HepG2 (cell line): ENCODE data around the gene PAQR5. TPM values are rescaled to one million over a fixed set of nuclear protein-coding genes. Genes with fewer than 3 reads are reported as not detected.

ENCODE experiments used
- ATAC-seq: fragments of 200-7000 bp; cut with Tn5 transposase; 3 replicates; pipeline ENCODE4 v1.9.1; 2020; ENCODE audit warnings: mild to moderate bottlenecking, moderate library complexity
- BruUV-seq: library from RNA; stranded (reverse); fragments of 400-500 nt; replicated peaks from 2 replicates; lab custom pipeline; 2021; lab: Mats Ljungman, UMichigan
- CTCF ChIA-PET: fragments of 300-600 bp; formaldehyde crosslinking; extraction: SDS; loops from one replicate; lab custom pipeline; 2021; ENCODE audit warnings: low total read pairs, inconsistent platforms, low intra/inter-chr PET ratio; lab: Yijun Ruan, JAX
- POLR2A ChIA-PET: fragments of 350-600 bp; sonication (Branson Sonifier 250); formaldehyde crosslinking; loops from one replicate; lab custom pipeline; 2020; ENCODE audit warnings: antibody characterized with exemption, inconsistent platforms; lab: Yijun Ruan, JAX
- DNase-seq: peaks from one replicate; pipeline ENCODE4 v3.0.0-alpha.2; 2015; ENCODE audit warnings: low spot score
- FAIRE-seq: peaks from 3 replicates; lab custom pipeline; 2011; peaks lifted over from hg19 to GRCh38; lab: Jason Lieb, UNC
- H2AFZ ChIP-seq: one replicate; pipeline ENCODE4 v1.6.1; 2011; ENCODE audit warnings: low read length, inconsistent platforms
- H3K27ac ChIP-seq: fragments of 300-600 bp; 3 replicates; pipeline ENCODE4 v1.8.0; 2011; ENCODE audit warnings: mixed run types, mild to moderate bottlenecking, mixed read lengths, low read length, inconsistent platforms; ENCODE audit not compliant: insufficient read depth; ENCODE audit errors: extremely low read length
- H3K27me3 ChIP-seq, 2 experiments: fragments of 200-600 bp in 1 of 2; 2 replicates in 1 of 2; 3 replicates in 1 of 2; pipeline versions ENCODE4 v1.6.0 to v1.8.0; 2011; ENCODE audit warnings: low read length in 2 of 2, mild to moderate bottlenecking in 2 of 2, moderate library complexity in 2 of 2, inconsistent platforms in 1 of 2; ENCODE audit not compliant: insufficient read depth in 2 of 2, control insufficient read depth in 1 of 2
- H3K36me3 ChIP-seq, 2 experiments: fragments of 200-600 bp in 1 of 2; replicated peaks in 1 of 2; 2 replicates in 1 of 2; 3 replicates in 1 of 2; pipeline versions ENCODE4 v1.5.1 to v1.8.0; 2011; ENCODE audit warnings: low read length in 2 of 2, inconsistent platforms in 1 of 2; ENCODE audit not compliant: insufficient read depth in 2 of 2, control insufficient read depth in 1 of 2
- H3K4me1 ChIP-seq: 2 replicates; pipeline ENCODE4 v1.5.1; 2012; ENCODE audit warnings: low read length, inconsistent platforms; ENCODE audit not compliant: insufficient read depth
- H3K4me2 ChIP-seq: 2 replicates; pipeline ENCODE4 v1.6.0; 2011; ENCODE audit warnings: low read depth, low read length, inconsistent platforms
- H3K4me3 ChIP-seq, 3 experiments: fragments of 200-600 bp in 1 of 3; sonication (generic), shearing (Covaris generic) in 1 of 3; replicated peaks in 1 of 3; 2 replicates each; pipeline ENCODE4 v1.5.1; 2011 to 2016; ENCODE audit warnings: low read length in 3 of 3, inconsistent platforms in 2 of 3, low read depth in 2 of 3, mild to moderate bottlenecking in 2 of 3, control low read depth in 1 of 3, mixed read lengths in 1 of 3; ENCODE audit not compliant: insufficient read depth in 1 of 3
- H3K79me2 ChIP-seq: one replicate; pipeline ENCODE4 v1.6.1; 2011; ENCODE audit warnings: low read length, inconsistent platforms; ENCODE audit not compliant: insufficient read depth
- H3K9ac ChIP-seq: 2 replicates; pipeline ENCODE4 v1.6.0; 2011; ENCODE audit warnings: mild to moderate bottlenecking, low read depth, low read length, inconsistent platforms; ENCODE audit not compliant: insufficient read depth
- H3K9me3 ChIP-seq: 2 replicates; pipeline ENCODE4 v1.5.1; 2012; ENCODE audit warnings: mild to moderate bottlenecking, low read length
- H4K20me1 ChIP-seq: 2 replicates; pipeline ENCODE4 v1.6.0; 2011; ENCODE audit warnings: inconsistent platforms, mild to moderate bottlenecking, low read length, moderate library complexity; ENCODE audit not compliant: insufficient read depth
- MXD3 ChIP-seq: IDR thresholded peaks from 2 replicates; pipeline ENCODE4 v1.6.1; 2016; ENCODE audit warnings: mild to moderate bottlenecking, missing biosample characterization, missing genetic modification reagents
- MXD4 ChIP-seq: IDR thresholded peaks from 2 replicates; pipeline ENCODE4 v1.6.1; 2016; ENCODE audit warnings: mild to moderate bottlenecking, missing biosample characterization, missing genetic modification reagents
- MYNN ChIP-seq: sonication (generic); formaldehyde crosslinking; IDR thresholded peaks from 2 replicates; pipeline ENCODE4 v1.4.0; 2020; ENCODE audit warnings: mild to moderate bottlenecking, low read depth, missing genetic modification reagents
- NR2C2 ChIP-seq: sonication (generic); formaldehyde crosslinking; IDR thresholded peaks from 2 replicates; pipeline ENCODE4 v1.4.0; 2020; ENCODE audit warnings: missing genetic modification reagents, mild to moderate bottlenecking, moderate library complexity, borderline replicate concordance
- PATZ1 ChIP-seq: sonication (generic); formaldehyde crosslinking; IDR thresholded peaks from 2 replicates; pipeline ENCODE4 v1.4.0; 2020; ENCODE audit warnings: missing genetic modification reagents
- PAXIP1 ChIP-seq: sonication (generic); formaldehyde crosslinking; conservative IDR thresholded peaks from 2 replicates; pipeline ENCODE4 v1.4.0; 2020; ENCODE audit warnings: mild to moderate bottlenecking, missing genetic modification reagents, moderate library complexity
- TFAP4 ChIP-seq: sonication (generic); IDR thresholded peaks from 2 replicates; pipeline ENCODE4 v1.6.1; 2016; ENCODE audit warnings: low read depth, borderline replicate concordance
- XRCC5 ChIP-seq: fragments of 200-400 bp; formaldehyde crosslinking; optimal IDR thresholded peaks from 2 replicates; pipeline ENCODE3; 2017; ENCODE audit warnings: mild to moderate bottlenecking, low read length
- ZNF326 ChIP-seq: sonication (generic); formaldehyde crosslinking; IDR thresholded peaks from 2 replicates; pipeline ENCODE4 v1.4.0; 2020; ENCODE audit warnings: missing genetic modification reagents, borderline replicate concordance
- ZNF549 ChIP-seq: sonication (generic); formaldehyde crosslinking; IDR thresholded peaks from 2 replicates; pipeline ENCODE4 v1.5.0; 2020; ENCODE audit warnings: missing genetic modification reagents
- ZNF766 ChIP-seq: sonication (generic); formaldehyde crosslinking; IDR thresholded peaks from 2 replicates; pipeline ENCODE4 v1.5.0; 2020; ENCODE audit warnings: missing genetic modification reagents, borderline replicate concordance
- ZNF850 ChIP-seq: sonication (generic); formaldehyde crosslinking; conservative IDR thresholded peaks from 2 replicates; pipeline ENCODE4 v1.9.0; 2021; ENCODE audit warnings: mild to moderate bottlenecking, missing genetic modification reagents
- ZSCAN29 ChIP-seq: sonication (generic); formaldehyde crosslinking; conservative IDR thresholded peaks from 2 replicates; pipeline ENCODE4 v1.4.0; 2020; ENCODE audit warnings: mild to moderate bottlenecking, missing genetic modification reagents
- WGBS: methylation state at CpG from one replicate; pipeline ENCODE4 v1.1.6; 2017; ENCODE audit warnings: low lambda C conversion rate; 5-methylcytosine and 5-hydroxymethylcytosine counted together
- in situ Hi-C: cut with HindIII; loops from 2 replicates; pipeline ENCODE4 v1.10.0; 2017; ENCODE audit warnings: low pct_unique_long_range_greater_than_20kb; ENCODE audit not compliant: extremely low pct_ligation_motif_present
- intact Hi-C: fragments of 100-400 bp; cut with micrococcal nuclease; formaldehyde crosslinking; loops from one replicate; pipeline ENCODE4 v1.10.0; 2022; ENCODE audit not compliant: unreplicated experiment
- polyA plus RNA-seq, 8 experiments: library from polyadenylated mRNA; depleted of rRNA in 3 of 8; stranded (reverse) in 7 of 8; unstranded in 1 of 8; fragments of >200 nt; fragmentation: Illumina TruSeq in 4 of 8; extraction: Trizol in 4 of 8; gene quantifications; 2 replicates each; pipeline versions ENCODE4 v1.2.1 to v1.2.3, GENCODE V29; 2011 to 2016; ENCODE audit warnings: low read depth in 4 of 8, missing spikeins in 1 of 8, mixed read lengths in 1 of 8; ENCODE audit not compliant: insufficient read depth in 1 of 8
- total RNA-seq, 5 experiments: library from RNA; depleted of rRNA; stranded (reverse); fragments of >200 nt; fragmentation: Illumina TruSeq; extraction: Trizol; gene quantifications; 2 replicates each; pipeline ENCODE4 v1.2.3, GENCODE V29; 2016; ENCODE audit warnings: low read depth in 1 of 5

The PAQR5 gene
- total and polyA plus RNA-seq, 2 of the 13 experiments (the other 11 are each of a cell fraction or from before 2014, with no cell fraction given), result 0.53 to 1.3 TPM

- TF ChIP-seq PAXIP1 (no peak), ZSCAN29 (CRISPR knock-in tag) (no peak), PATZ1 (CRISPR knock-in tag) (no peak), MXD3 (CRISPR knock-in tag) (peak; percentile 34; the same call in 1 of the 2 replicates)
- TF ChIP-seq, all 625 proteins: peak for 5
Measured at GRCh38 chr15:69298697-69299441, at the start of gene PAQR5 (continued).

- H3K9ac ChIP-seq, result no peak overlapping the region
- H3K79me2 ChIP-seq, result no peaks in the 10 kb centered on the region
- ChIA-PET POLR2A (no interaction called here), CTCF (no interaction called here)
- intact Hi-C loops (no loop called here), in situ Hi-C loops (no loop called here)
- no TSS peak for BruUV-seq
- DNase-seq (no peak), FAIRE-seq (no peak), ATAC-seq (no peak)
- no peaks in the 10 kb centered on the region for H4K20me1 ChIP-seq
- no peaks in the 10 kb centered on the region for H3K4me1 ChIP-seq
- no peaks in the 10 kb centered on the region for H3K27me3 ChIP-seq
- 94% methylated on average over 3 of the region's 3 CpGs for WGBS
- no peak overlapping the region for H3K4me2 ChIP-seq
- H3K4me3 ChIP-seq, result no peak overlapping the region
- H3K27ac ChIP-seq, result no peak overlapping the region
- no peaks in the 10 kb centered on the region for H3K9me3 ChIP-seq
- H2AFZ ChIP-seq, result no peak overlapping the region
- H3K36me3 ChIP-seq, result peaks cover 3% of the 10 kb centered on the region in 2 experiments; a peak in 2 of 5 replicates
- TF ChIP-seq ZNF850 (CRISPR knock-in tag), result no peak
- TF ChIP-seq MXD4 (CRISPR knock-in tag), result no peak
- no peak for TF ChIP-seq TFAP4
- no peak for TF ChIP-seq ZNF326
- TF ChIP-seq XRCC5, result no peak
- no peak for TF ChIP-seq MYNN (CRISPR knock-in tag)
- TF ChIP-seq ZNF549 (CRISPR knock-in tag), result no peak
- TF ChIP-seq ZNF766 (CRISPR knock-in tag), result no peak
- TF ChIP-seq NR2C2 (CRISPR knock-in tag), result no peak
Measured at GRCh38 chr15:69253156-69253555, 45.6 kb upstream of the PAQR5 start.
